Caco-2 (cell line): ENCODE results near the gene ARL8B. TPM values are rescaled to one million over a fixed set of nuclear protein-coding genes. Genes with fewer than 3 reads are reported as not detected.

Experiments used
- BruUV-seq: library from RNA; stranded (reverse); fragments of 400-500 nt; replicated peaks from 2 replicates; lab custom pipeline; 2021; lab: Mats Ljungman, UMichigan
- CTCF ChIA-PET: fragments of 300-600 bp; sonication (Branson Sonifier 250); formaldehyde crosslinking; loops from one replicate; lab custom pipeline; 2022; ENCODE audit warnings: antibody characterized with exemption; lab: Charles Lee
- POLR2A ChIA-PET: fragments of 300-600 bp; sonication (Branson Sonifier 250); formaldehyde crosslinking; loops from one replicate; lab custom pipeline; 2022; ENCODE audit warnings: antibody characterized with exemption; lab: Charles Lee
- DNase-seq, 2 experiments: peaks; one replicate each; pipeline versions ENCODE4 v3.0.0 to v3.0.0-alpha.2; 2020 to 2022
- H3K27me3 ChIP-seq: replicated peaks from 2 replicates; pipeline ENCODE4 v1.6.0; 2011; ENCODE audit warnings: low read length; ENCODE audit not compliant: control insufficient read depth, insufficient read depth
- H3K36me3 ChIP-seq: 2 replicates; pipeline ENCODE4 v1.5.1; 2011; ENCODE audit warnings: low read length; ENCODE audit not compliant: control insufficient read depth, insufficient read depth
- H3K4me1 ChIP-seq: fragments of 250-450 bp; sonication (Bioruptor Pico); 2 replicates; pipeline ENCODE4 v1.5.1; 2020; ENCODE audit warnings: mild to moderate bottlenecking
- H3K4me3 ChIP-seq: 2 replicates; pipeline ENCODE4 v1.5.1; 2011; ENCODE audit warnings: low read depth, mild to moderate bottlenecking, control low read depth, low read length
- H3K9me3 ChIP-seq: fragments of 250-450 bp; sonication (Bioruptor Pico); 2 replicates; pipeline ENCODE4 v1.5.1; 2020; ENCODE audit warnings: mild to moderate bottlenecking, moderate library complexity
- H3K27ac Mint-ChIP-seq: one replicate; pipeline ENCODE4 v1.8.0; 2022; ENCODE audit warnings: mixed read lengths; ENCODE audit not compliant: unreplicated experiment
- H3K27me3 Mint-ChIP-seq: one replicate; pipeline ENCODE4 v1.8.0; 2022; ENCODE audit warnings: mixed read lengths; ENCODE audit not compliant: insufficient read depth, unreplicated experiment
- H3K36me3 Mint-ChIP-seq: one replicate; pipeline ENCODE4 v1.8.0; 2022; ENCODE audit warnings: mild to moderate bottlenecking, mixed read lengths; ENCODE audit not compliant: insufficient read depth, unreplicated experiment
- H3K4me1 Mint-ChIP-seq: one replicate; pipeline ENCODE4 v1.8.0; 2022; ENCODE audit warnings: low read depth, mixed read lengths; ENCODE audit not compliant: unreplicated experiment
- H3K4me3 Mint-ChIP-seq: one replicate; pipeline ENCODE4 v1.8.0; 2022; ENCODE audit warnings: mild to moderate bottlenecking, moderate library complexity, mixed read lengths; ENCODE audit not compliant: unreplicated experiment
- H3K9me3 Mint-ChIP-seq: one replicate; pipeline ENCODE4 v1.8.0; 2022; ENCODE audit warnings: mixed read lengths; ENCODE audit not compliant: unreplicated experiment
- intact Hi-C: fragments of 100-400 bp; cut with micrococcal nuclease; formaldehyde crosslinking; loops from one replicate; pipeline ENCODE4 v1.10.0; 2022; ENCODE audit not compliant: unreplicated experiment
- total RNA-seq: library from RNA; stranded (reverse); gene quantifications from 2 replicates; pipeline ENCODE4 v1.2.3, GENCODE V29; 2022
- TF ChIP-seq, protein P1 (sequence below), 2 experiments: fragments of 200-600 bp in 1 of 2; IDR thresholded peaks; 1 replicate in 1 of 2; 2 replicates in 1 of 2; pipeline versions ENCODE4 v1.5.1 to v1.8.0; 2011 to 2022; ENCODE audit warnings: antibody characterized with exemption in 1 of 2, control low read depth in 1 of 2, inconsistent platforms in 1 of 2, low read depth in 1 of 2, low read length in 1 of 2, mild to moderate bottlenecking in 1 of 2, moderate library complexity in 1 of 2; ENCODE audit not compliant: insufficient read depth in 1 of 2, severe bottlenecking in 1 of 2, unreplicated experiment in 1 of 2

ARL8B gene
- total RNA-seq, 1 experiment from 2014 or later, result 65.0 TPM

GRCh38 chr3:5133239-5134018, 11.3 kb downstream of the ARL8B start:
- Mint-ChIP-seq H3K4me3 (no peak overlapping the region), H3K36me3 (peaks cover 17% of the 10 kb centered on the region), H3K27me3 (no peaks in the 10 kb centered on the region), H3K9me3 (no peaks in the 10 kb centered on the region), H3K4me1 (peaks cover 18% of the 10 kb centered on the region), H3K27ac (no peak overlapping the region)
- intact Hi-C loops, result no loop called here
- DNase-seq, result no peak
- POLR2A ChIA-PET, result interaction anchor here (0.7 kb wide), 1 partner anchor 758 kb away, joined by 5 read pairs; no protein-coding TSS in a partner anchor
- no TSS peak for BruUV-seq
- H3K36me3 ChIP-seq, result no peaks in the 10 kb centered on the region
- TF ChIP-seq, protein P1, sequence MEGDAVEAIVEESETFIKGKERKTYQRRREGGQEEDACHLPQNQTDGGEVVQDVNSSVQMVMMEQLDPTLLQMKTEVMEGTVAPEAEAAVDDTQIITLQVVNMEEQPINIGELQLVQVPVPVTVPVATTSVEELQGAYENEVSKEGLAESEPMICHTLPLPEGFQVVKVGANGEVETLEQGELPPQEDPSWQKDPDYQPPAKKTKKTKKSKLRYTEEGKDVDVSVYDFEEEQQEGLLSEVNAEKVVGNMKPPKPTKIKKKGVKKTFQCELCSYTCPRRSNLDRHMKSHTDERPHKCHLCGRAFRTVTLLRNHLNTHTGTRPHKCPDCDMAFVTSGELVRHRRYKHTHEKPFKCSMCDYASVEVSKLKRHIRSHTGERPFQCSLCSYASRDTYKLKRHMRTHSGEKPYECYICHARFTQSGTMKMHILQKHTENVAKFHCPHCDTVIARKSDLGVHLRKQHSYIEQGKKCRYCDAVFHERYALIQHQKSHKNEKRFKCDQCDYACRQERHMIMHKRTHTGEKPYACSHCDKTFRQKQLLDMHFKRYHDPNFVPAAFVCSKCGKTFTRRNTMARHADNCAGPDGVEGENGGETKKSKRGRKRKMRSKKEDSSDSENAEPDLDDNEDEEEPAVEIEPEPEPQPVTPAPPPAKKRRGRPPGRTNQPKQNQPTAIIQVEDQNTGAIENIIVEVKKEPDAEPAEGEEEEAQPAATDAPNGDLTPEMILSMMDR (IDR thresholded peaks at IDR 0.05; ENCODE audit: insufficient read depth in 1 of 2, low read depth in 1 of 2, low read length in 1 of 2, severe bottlenecking in 1 of 2, unreplicated experiment in 1 of 2), result no peak
- H3K4me1 ChIP-seq, result peaks cover 10% of the 10 kb centered on the region
- H3K9me3 ChIP-seq, result no peaks in the 10 kb centered on the region
- H3K4me3 ChIP-seq, result no peak overlapping the region
- no peaks in the 10 kb centered on the region for H3K27me3 ChIP-seq
- CTCF ChIA-PET, result no interaction called here

DNA sequence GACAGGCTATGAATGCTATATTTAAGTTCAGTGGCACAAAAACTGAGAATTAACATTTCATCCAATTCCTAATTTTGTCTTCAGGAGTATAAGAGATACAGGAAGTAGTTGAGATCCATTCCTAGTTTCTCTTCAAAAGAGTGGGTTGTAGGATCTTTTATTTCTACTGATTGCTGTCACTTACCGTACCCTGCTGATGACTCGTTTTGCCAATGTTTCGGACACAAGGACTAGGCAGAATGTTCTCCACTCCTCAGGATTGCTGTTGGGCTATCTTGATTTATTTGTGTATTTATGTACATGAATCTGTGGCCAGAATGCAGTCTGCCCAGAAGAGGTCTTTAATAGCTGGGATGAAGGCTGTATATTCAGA, 11.9 kb downstream of the ARL8B start:
- no peak for DNase-seq
- Mint-ChIP-seq H3K4me1 (peaks cover 18% of the 10 kb centered on the region), H3K9me3 (no peaks in the 10 kb centered on the region), H3K36me3 (peaks cover 17% of the 10 kb centered on the region), H3K27ac (no peak overlapping the region), H3K4me3 (no peak overlapping the region), H3K27me3 (no peaks in the 10 kb centered on the region)
- Histone ChIP-seq H3K27me3 (no peaks in the 10 kb centered on the region), H3K4me3 (no peak overlapping the region), H3K4me1 (peaks cover 16% of the 10 kb centered on the region), H3K9me3 (no peaks in the 10 kb centered on the region), H3K36me3 (no peaks in the 10 kb centered on the region)
- BruUV-seq, result no TSS peak
- CTCF ChIA-PET, result no interaction called here
- TF ChIP-seq, protein P1 (IDR thresholded peaks at IDR 0.05; ENCODE audit: insufficient read depth in 1 of 2, low read depth in 1 of 2, low read length in 1 of 2, severe bottlenecking in 1 of 2, unreplicated experiment in 1 of 2), result no peak
- intact Hi-C loops, result no loop called here
- POLR2A ChIA-PET, result no interaction called here

DNA sequence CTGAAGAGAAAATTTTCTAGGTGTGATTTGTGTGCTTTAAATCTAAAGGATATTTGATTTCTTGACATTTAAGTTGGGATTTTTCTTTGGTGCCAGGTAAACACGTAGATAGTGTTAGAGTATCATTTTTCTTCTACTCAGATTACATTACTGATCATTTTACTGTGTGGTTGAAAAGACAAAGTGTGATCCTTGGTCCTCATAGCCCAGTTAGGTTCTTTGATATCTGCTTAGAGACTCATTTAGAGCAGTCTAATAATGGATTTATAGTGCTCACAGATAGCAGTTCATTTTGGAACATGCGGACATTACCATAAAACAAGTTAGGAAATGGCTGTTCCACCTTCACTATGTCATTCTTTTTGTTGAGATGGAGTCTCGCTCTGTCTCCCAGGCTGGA, 12.4 kb downstream of the ARL8B start:
- Mint-ChIP-seq H3K27me3 (no peaks in the 10 kb centered on the region), H3K9me3 (no peaks in the 10 kb centered on the region), H3K4me1 (peaks cover 18% of the 10 kb centered on the region), H3K36me3 (peaks cover 17% of the 10 kb centered on the region), H3K27ac (no peak overlapping the region), H3K4me3 (no peak overlapping the region)
- CTCF ChIA-PET, result interaction anchor here (0.5 kb wide), 1 partner anchor 20 kb away, joined by 3 read pairs; no protein-coding TSS in a partner anchor
- no TSS peak for BruUV-seq
- Histone ChIP-seq H3K4me3 (no peak overlapping the region), H3K9me3 (no peaks in the 10 kb centered on the region), H3K4me1 (peaks cover 19% of the 10 kb centered on the region), H3K36me3 (no peaks in the 10 kb centered on the region), H3K27me3 (no peaks in the 10 kb centered on the region)
- intact Hi-C loops, result no loop called here
- POLR2A ChIA-PET, result no interaction called here
- DNase-seq, result no peak
- TF ChIP-seq, protein P1 (IDR thresholded peaks at IDR 0.05; ENCODE audit: insufficient read depth in 1 of 2, low read depth in 1 of 2, low read length in 1 of 2, severe bottlenecking in 1 of 2, unreplicated experiment in 1 of 2), result no peak
